HG02642 (cell line): ENCODE results near the gene FMO5.
"Not testable (repeated sequence)": the region's sequence is repeated elsewhere in the genome, so short reads cannot be mapped to it uniquely, and the experiment has no call there.

Source experiments
- ATAC-seq: cut with Tn5 transposase; IDR thresholded peaks from one replicate; pipeline ENCODE4 v1.9.1; 2021; ENCODE audit warnings: mild to moderate bottlenecking; ENCODE audit not compliant: unreplicated experiment, poor library complexity

FMO5 gene

GRCh38 chr1:147209825-147210821 is 15.0 kb downstream of the FMO5 start:
- ATAC-seq, result no peak

GRCh38 chr1:147208619-147209018 is 16.5 kb downstream of the FMO5 start:
- ATAC-seq, result no peak

- ATAC-seq, result no peak
Measured at GRCh38 chr1:147207192-147207591, 17.9 kb downstream of the FMO5 start.

- ATAC-seq, result no peak
Measured at GRCh38 chr1:147204080-147204479, 21.1 kb downstream of the FMO5 start.

- no peak for ATAC-seq
Measured at GRCh38 chr1:147202576-147202975, 22.6 kb downstream of the FMO5 start.

- no peak for ATAC-seq
Measured at GRCh38 chr1:147201786-147202185, 23.4 kb downstream of the FMO5 start.

GRCh38 chr1:147201276-147201675 is 23.9 kb downstream of the FMO5 start:
- no peak for ATAC-seq

- ATAC-seq, result not testable (repeated sequence)
Measured at GRCh38 chr1:147197324-147197723, 27.8 kb downstream of the FMO5 start.

- ATAC-seq, result no peak
Measured at GRCh38 chr1:147189514-147189913, 35.6 kb downstream of the FMO5 start.

- no peak for ATAC-seq
Measured at GRCh38 chr1:147185432-147185831, 39.7 kb downstream of the FMO5 start.

- no peak for ATAC-seq
Measured at GRCh38 chr1:147177611-147178380, 47.3 kb downstream of the FMO5 start.

GRCh38 chr1:147172168-147173016 is 52.7 kb downstream of the FMO5 start, which contains the start of gene PRKAB2:
PRKAB2 (minus strand) TSS chr1:147172470; CDS start chr1:147172144, 326 bp downstream.
- ATAC-seq, result peak; percentile 92

- ATAC-seq, result no peak
Measured at GRCh38 chr1:147171399-147172167, 53.6 kb downstream of the FMO5 start.

GRCh38 chr1:147169840-147170674 is 55.1 kb downstream of the FMO5 start:
- ATAC-seq, result no peak

- ATAC-seq, result no peak
Measured at GRCh38 chr1:147169171-147169570, 56.0 kb downstream of the FMO5 start.

GRCh38 chr1:147168626-147169058 is 56.5 kb downstream of the FMO5 start:
- no peak for ATAC-seq

GRCh38 chr1:147167365-147167764 is 57.8 kb downstream of the FMO5 start:
- no peak for ATAC-seq

- no peak for ATAC-seq
Measured at GRCh38 chr1:147163019-147163418, 62.1 kb downstream of the FMO5 start.

GRCh38 chr1:147162093-147162492 is 63.0 kb downstream of the FMO5 start:
- ATAC-seq, result no peak
